ENCODE measurements around the gene ARPP21. TPM values are rescaled to one million over a fixed set of nuclear protein-coding genes. Genes with fewer than 3 reads are reported as not detected.

ARPP21 gene
- total RNA-seq, 3 donors from 2014 or later: 0.29 to 1.9 (median 0.46) TPM

DNA sequence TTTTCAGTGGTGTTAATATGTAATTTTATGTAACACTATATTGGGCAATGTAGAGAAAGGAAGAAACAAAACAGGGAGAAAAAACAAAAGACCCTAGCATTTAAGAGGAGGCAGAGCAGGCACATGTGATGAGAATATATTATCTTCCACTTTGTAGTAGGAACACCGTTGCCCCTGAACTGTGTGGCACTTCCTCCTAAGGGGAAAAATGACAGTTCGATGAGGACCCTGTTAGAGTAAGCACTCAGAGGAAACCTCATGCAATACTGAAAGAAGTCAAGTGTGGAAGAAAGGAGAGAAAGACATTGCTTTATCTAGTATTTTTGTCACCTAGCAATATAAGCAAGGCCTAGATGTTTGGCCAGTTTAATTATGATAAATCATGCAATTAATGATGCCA lies 32.2 kb downstream of the ARPP21 start:
- no peak overlapping the region for H3K4me3 ChIP-seq
- intact Hi-C loops (cut with DNase I, micrococcal nuclease): no loop called here
- H3K4me1 ChIP-seq (ENCODE audit: low read depth): no peaks in the 10 kb centered on the region
- DNase-seq: no peak
- TF ChIP-seq, protein P1, sequence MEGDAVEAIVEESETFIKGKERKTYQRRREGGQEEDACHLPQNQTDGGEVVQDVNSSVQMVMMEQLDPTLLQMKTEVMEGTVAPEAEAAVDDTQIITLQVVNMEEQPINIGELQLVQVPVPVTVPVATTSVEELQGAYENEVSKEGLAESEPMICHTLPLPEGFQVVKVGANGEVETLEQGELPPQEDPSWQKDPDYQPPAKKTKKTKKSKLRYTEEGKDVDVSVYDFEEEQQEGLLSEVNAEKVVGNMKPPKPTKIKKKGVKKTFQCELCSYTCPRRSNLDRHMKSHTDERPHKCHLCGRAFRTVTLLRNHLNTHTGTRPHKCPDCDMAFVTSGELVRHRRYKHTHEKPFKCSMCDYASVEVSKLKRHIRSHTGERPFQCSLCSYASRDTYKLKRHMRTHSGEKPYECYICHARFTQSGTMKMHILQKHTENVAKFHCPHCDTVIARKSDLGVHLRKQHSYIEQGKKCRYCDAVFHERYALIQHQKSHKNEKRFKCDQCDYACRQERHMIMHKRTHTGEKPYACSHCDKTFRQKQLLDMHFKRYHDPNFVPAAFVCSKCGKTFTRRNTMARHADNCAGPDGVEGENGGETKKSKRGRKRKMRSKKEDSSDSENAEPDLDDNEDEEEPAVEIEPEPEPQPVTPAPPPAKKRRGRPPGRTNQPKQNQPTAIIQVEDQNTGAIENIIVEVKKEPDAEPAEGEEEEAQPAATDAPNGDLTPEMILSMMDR (IDR thresholded peaks at IDR 0.05): no peak
- no peak for ATAC-seq
- H3K9me3 ChIP-seq: no peaks in the 10 kb centered on the region
- H3K36me3 ChIP-seq (ENCODE audit: low read depth): no peaks in the 10 kb centered on the region

DNA sequence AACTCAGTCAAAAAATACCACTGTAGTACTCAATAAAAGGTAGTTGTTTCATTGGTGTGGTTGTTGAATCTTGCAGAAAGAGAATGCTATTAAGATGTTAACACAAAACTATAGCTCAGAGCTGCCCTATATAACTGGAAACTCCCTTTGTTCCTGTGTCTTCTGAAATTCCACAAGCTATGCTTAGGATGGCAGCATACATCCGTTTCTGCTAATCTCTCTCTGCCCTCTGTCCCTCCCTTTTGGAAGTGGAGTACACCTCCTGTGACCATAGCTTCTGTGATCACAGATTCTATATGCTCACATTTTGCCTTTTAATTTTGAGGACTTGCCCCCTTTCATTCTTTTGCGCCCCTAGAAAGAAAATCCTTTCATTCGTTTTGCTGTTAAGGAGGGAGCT lies 33.7 kb downstream of the ARPP21 start:
- H3K9me3 ChIP-seq: no peaks in the 10 kb centered on the region
- H3K36me3 ChIP-seq (ENCODE audit: low read depth): no peaks in the 10 kb centered on the region
- DNase-seq: no peak
- TF ChIP-seq, protein P1 (IDR thresholded peaks at IDR 0.05): no peak
- H3K4me3 ChIP-seq: no peak overlapping the region
- intact Hi-C loops (cut with DNase I, micrococcal nuclease): no loop called here
- H3K4me1 ChIP-seq (ENCODE audit: low read depth): no peaks in the 10 kb centered on the region
- ATAC-seq: no peak

DNA sequence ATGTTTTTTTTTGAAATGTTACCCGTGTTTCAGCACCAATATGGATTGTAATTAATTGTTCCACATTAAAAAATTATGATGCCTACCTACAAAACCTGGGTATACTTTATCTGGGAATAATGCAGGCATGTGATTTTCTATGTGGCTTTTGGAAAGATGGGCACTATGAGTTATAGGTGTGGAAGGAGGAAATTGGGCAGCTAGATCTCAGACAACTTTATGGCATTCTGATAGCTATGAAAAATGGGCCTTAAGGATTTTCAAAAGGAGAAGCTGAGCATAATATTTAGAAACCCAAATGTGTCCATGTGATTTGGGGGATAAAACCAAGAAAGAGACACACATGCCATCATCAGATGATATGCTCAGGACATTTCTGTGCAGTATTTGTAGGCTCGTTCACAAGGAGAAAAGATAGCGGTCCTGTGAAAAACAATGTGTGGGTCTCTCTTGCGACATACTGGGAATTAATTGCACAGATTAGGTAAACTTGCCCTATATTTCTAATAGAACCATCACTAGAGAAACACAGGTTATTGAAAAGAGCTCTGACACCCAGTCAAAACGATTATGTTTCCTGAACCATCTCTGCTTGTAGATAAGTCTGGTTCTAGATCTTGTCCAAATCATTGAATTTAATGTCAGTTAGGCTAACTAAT lies 35.3 kb downstream of the ARPP21 start:
- TF ChIP-seq, protein P1 (IDR thresholded peaks at IDR 0.05): no peak
- no peak for DNase-seq
- intact Hi-C loops (cut with DNase I, micrococcal nuclease): no loop called here
- Histone ChIP-seq H3K36me3 (ENCODE audit: low read depth) (no peaks in the 10 kb centered on the region), H3K4me1 (ENCODE audit: low read depth) (no peaks in the 10 kb centered on the region), H3K9me3 (no peaks in the 10 kb centered on the region), H3K4me3 (no peak overlapping the region)
- no peak for ATAC-seq

DNA sequence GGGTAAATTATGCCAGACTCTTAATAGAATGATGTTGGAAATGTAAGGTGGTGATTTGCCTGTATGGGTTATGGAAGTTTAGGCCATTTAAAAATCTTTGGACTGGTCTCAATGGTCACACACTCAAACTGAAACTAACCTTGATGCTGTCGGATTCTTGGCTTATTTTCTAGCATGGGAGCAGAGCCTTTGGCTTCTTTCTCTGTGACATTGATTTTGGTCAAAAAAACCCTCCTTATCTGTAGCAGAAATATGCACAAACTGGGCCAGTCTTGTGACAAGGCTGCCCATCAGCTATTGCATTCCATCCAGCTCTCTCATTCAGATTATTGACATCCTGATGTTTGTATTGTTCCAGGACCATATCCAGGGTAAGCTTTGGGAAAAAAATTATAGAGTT lies 35.9 kb downstream of the ARPP21 start:
- ATAC-seq: no peak

DNA sequence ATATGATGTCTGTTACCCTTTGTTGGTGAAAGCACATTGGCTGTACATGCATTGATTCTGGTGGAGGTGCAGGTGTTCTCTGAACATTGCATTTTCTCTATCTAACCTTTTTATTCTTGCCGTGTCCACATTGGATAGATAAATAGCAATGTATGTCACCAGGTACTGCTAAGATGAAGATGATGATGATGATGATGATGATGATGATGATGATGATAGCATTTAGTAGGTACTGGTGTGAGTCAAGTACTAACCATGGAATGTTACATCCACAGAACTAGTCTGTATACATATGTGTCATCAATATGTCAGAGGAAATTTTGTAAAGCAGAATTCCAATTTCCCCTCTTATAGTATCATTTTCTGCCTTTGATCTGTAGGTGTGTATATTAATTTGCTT lies 36.3 kb downstream of the ARPP21 start:
- ATAC-seq (no peak), DNase-seq (no peak)
- H3K4me3 ChIP-seq: no peak overlapping the region
- TF ChIP-seq, protein P1 (IDR thresholded peaks at IDR 0.05): no peak
- no peaks in the 10 kb centered on the region for H3K36me3 ChIP-seq (ENCODE audit: low read depth)
- intact Hi-C loops (cut with DNase I, micrococcal nuclease): no loop called here
- no peaks in the 10 kb centered on the region for H3K4me1 ChIP-seq (ENCODE audit: low read depth)
- H3K9me3 ChIP-seq: no peaks in the 10 kb centered on the region

More for the DNA sequence above, 35.9 kb downstream of the ARPP21 start:
- DNase-seq: no peak
- TF ChIP-seq, protein P1 (IDR thresholded peaks at IDR 0.05): no peak
- Histone ChIP-seq H3K4me3 (no peak overlapping the region), H3K9me3 (no peaks in the 10 kb centered on the region), H3K36me3 (ENCODE audit: low read depth) (no peaks in the 10 kb centered on the region), H3K4me1 (ENCODE audit: low read depth) (no peaks in the 10 kb centered on the region)
- intact Hi-C loops (cut with DNase I, micrococcal nuclease): no loop called here

DNA sequence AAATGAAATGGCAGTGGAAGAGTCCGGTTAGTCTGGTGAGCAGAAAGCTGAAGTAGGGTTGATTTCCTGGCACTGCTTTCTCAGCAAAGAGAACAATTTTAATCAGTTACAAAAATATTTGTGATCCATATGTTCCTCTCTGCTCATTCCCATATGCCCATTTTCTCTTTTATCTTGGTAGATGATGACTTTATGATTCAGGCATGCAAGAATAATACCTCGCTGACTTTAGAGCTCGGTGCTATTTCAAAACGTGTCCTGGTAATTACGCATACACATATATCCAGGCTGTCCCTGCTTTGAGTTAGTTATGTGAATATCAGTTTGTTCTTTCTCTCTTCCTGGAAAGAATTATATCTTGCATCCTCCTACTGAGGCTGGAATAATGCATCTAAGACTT lies 38.5 kb downstream of the ARPP21 start:
- no peaks in the 10 kb centered on the region for H3K9me3 ChIP-seq
- no peak overlapping the region for H3K4me3 ChIP-seq
- DNase-seq (no peak), ATAC-seq (no peak)
- H3K36me3 ChIP-seq (ENCODE audit: low read depth): no peaks in the 10 kb centered on the region
- TF ChIP-seq, protein P1 (IDR thresholded peaks at IDR 0.05): no peak
- intact Hi-C loops (cut with DNase I, micrococcal nuclease): no loop called here
- H3K4me1 ChIP-seq (ENCODE audit: low read depth): no peaks in the 10 kb centered on the region
